Fibroblast of the aortic adventitia (primary cell): ENCODE measurements around the gene PIM3. TPM values are rescaled to one million over a fixed set of nuclear protein-coding genes. Genes with fewer than 3 reads are reported as not detected.

ENCODE experiments used
- DNase-seq: peaks from one replicate; pipeline ENCODE4 v3.0.0-alpha.2; 2010; ENCODE audit warnings: low read depth
- H3K4me3 ChIP-seq: 2 replicates; pipeline ENCODE4 v1.5.1; 2011; ENCODE audit warnings: low read depth, mild to moderate bottlenecking, control low read depth, low read length, moderate library complexity
- total RNA-seq: library from RNA; depleted of rRNA; stranded (reverse); fragments of >200 nt; gene quantifications from 2 replicates; pipeline ENCODE4 v1.2.3, GENCODE V29; 2012; ENCODE audit warnings: low replicate concordance
- TF ChIP-seq, protein P1 (sequence below): IDR thresholded peaks from 2 replicates; pipeline ENCODE4 v1.5.1; 2011; ENCODE audit warnings: mild to moderate bottlenecking, low read length, control low read depth, inconsistent platforms; ENCODE audit not compliant: insufficient read depth

Gene PIM3
- total RNA-seq, 1 donor, result 15.2 TPM

DNA sequence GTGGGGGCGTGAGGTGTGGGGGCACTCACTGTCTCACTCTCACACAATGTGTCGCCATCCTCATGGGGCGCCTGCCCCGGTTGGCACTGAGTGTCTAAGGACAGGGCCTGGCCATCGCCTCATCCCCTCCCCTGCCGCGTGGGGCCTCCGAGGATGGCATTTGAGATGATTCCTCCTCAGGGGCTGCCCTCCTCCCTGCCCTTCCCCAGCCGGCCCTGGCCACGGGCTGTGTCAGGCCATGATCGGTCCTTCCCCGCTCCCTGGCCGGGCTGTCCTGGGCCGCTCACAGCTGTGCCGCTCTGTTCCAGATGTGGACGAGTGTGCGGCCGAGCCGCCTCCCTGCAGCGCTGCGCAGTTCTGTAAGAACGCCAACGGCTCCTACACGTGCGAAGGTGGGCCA lies 37.6 kb upstream of the PIM3 start:
- no peak for DNase-seq
- TF ChIP-seq, protein P1, sequence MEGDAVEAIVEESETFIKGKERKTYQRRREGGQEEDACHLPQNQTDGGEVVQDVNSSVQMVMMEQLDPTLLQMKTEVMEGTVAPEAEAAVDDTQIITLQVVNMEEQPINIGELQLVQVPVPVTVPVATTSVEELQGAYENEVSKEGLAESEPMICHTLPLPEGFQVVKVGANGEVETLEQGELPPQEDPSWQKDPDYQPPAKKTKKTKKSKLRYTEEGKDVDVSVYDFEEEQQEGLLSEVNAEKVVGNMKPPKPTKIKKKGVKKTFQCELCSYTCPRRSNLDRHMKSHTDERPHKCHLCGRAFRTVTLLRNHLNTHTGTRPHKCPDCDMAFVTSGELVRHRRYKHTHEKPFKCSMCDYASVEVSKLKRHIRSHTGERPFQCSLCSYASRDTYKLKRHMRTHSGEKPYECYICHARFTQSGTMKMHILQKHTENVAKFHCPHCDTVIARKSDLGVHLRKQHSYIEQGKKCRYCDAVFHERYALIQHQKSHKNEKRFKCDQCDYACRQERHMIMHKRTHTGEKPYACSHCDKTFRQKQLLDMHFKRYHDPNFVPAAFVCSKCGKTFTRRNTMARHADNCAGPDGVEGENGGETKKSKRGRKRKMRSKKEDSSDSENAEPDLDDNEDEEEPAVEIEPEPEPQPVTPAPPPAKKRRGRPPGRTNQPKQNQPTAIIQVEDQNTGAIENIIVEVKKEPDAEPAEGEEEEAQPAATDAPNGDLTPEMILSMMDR, result no peak
- no peak overlapping the region for H3K4me3 ChIP-seq

GRCh38 chr22:49923445-49923844 lies 37.1 kb upstream of the PIM3 start:
- no peak overlapping the region for H3K4me3 ChIP-seq
- no peak for DNase-seq
- TF ChIP-seq, protein P1, result no peak

GRCh38 chr22:49924113-49924833 lies 36.3 kb upstream of the PIM3 start:
- no peak for DNase-seq
- TF ChIP-seq, protein P1, result no peak
- H3K4me3 ChIP-seq, result no peak overlapping the region

DNA sequence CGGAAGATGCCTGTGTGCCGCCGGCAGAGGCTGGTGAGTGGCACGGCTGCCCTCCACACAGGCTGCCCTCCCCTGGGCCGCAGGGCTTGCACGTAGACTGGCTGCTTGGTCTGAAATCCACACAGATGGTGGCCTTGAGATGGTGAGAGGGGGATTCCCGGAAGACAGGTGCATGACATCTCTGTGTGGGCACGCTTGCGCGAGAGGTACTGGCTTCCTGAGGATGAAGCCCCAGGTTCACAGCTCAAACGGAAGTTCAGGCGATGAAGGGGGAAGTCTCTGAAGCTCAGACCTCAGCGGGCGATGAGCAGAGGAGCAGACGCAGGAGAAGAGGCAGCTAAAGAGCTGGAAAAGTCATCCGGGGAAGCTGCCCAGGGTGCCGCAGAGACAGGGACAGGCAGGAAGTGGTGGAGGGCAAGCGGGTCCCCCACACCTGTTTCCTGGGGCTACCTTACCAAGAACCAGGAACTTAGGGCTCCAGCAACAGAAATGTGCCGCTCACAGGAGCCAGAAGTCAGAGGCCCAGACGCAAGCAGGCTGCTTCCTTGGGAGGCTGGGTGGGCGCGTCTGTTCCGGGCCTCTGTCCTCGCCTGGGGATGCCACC lies 34.9 kb upstream of the PIM3 start:
- no peak for DNase-seq
- H3K4me3 ChIP-seq, result no peak overlapping the region
- TF ChIP-seq, protein P1, result no peak

DNA sequence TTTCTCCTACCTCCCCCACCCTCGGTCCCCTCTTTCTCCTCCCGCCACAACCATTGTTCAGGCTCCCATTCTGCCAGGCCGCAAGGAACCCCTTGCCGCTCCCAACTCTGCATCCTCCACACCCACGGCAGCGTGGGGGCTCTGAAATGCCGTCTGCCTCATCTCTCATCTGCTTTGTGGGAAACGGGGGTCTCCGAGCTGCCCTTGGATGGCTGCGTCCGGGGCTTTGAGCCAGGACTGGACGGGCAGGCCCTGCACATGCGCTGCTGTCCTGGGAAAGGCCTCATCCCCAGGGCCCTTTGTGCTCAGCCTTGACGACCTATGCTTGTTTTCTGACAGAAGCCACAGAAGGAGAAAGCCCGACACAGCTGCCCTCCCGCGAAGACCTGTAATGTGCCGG lies 33.7 kb upstream of the PIM3 start:
- no peak for DNase-seq
- TF ChIP-seq, protein P1, result no peak
- no peak overlapping the region for H3K4me3 ChIP-seq

- no peak overlapping the region for H3K4me3 ChIP-seq
- TF ChIP-seq, protein P1, result no peak
- DNase-seq, result no peak
Measured at GRCh38 chr22:49927483-49928184, 32.9 kb upstream of the PIM3 start.
